DMS114 treated with DMSO at 0.1 percent for 48 hours (cell line): Measurements from ENCODE around the gene SSBP4.
"Not testable (repeated sequence)": the region's sequence is repeated elsewhere in the genome, so short reads cannot be mapped to it uniquely, and the experiment has no call there.

Source experiments
- DNase-seq: peaks from one replicate; lab custom pipeline; 2025; ENCODE audit not compliant: unreplicated experiment; lab: John Stamatoyannopoulos, UW

Gene SSBP4

DNA sequence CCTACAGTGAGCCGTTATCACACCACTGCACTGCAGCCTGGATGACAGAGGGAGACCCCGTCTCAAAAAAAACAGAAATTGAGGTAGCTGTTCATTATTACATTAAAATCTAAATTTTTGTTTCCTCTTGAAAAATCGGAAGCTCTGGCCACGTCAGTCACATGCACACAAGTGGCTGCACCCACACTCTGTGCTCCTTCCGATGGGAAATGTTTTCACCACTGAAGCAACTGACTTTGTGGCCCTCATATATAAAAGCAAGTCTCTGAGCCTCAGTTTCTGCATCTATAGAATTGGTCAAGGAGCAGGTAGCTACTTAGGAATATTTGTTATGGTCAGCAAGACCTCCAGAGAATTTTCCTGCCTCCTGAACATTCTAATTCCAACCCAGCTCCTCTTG, 26.3 kb upstream of the SSBP4 start:
- no peak for DNase-seq

DNA sequence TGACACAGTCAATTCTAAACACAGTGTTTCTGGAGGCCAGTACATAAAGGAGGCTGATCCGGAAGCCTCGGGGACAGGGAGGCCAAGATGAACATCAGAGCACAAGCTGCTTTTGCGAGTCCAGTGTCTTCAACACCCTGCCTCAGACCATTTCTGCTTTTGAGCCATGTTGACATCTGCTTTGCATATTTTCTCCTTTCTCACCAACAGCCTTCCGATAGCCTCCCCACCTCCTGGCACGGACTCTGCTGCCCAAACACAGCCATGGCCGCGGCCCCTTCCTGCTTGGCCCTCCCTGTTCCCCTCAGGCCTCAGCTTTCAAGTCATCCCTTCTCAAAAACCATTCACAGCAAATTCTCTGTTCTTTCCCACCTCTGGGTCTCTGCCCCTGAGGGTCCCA, 25.4 kb upstream of the SSBP4 start:
- DNase-seq = no peak

DNA sequence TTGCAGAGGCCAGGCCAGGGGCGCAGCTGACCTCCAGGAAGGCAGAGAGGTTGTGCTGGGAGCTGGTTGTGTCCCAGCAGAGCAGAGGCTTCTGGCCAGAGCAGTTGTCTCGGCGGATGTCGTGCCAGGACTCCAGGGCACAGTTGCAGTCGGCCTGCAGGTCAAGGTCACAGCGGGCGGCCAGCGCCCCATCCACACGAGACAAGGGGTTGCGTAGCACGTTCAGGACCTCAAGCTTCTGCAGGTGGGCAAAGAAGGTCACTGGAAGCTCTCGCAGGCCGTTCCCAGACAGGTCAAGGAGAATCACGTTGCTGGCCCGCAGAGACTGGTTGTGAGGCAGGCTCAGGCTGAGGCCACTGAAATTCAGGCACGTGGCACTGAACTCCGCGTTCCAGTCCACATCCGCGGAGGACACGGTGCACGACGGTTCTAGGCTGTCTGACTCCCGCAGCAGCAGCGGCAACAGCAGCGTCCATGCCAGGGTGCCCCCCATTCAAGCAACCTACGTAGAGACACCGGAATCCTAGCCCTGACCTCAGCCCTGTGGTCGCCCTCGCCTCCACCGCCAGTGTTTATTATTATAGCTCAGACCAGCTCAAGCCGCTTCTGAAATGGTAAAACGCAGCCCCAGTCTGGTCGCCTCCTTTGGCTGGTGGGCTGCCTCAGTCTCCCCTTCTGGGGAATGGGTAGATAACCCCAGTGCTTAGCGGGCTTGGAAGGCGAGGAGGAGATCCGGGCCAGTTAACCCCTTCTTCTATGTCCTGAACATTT, 22.5 kb upstream of the SSBP4 start:
- DNase-seq = no peak

DNA sequence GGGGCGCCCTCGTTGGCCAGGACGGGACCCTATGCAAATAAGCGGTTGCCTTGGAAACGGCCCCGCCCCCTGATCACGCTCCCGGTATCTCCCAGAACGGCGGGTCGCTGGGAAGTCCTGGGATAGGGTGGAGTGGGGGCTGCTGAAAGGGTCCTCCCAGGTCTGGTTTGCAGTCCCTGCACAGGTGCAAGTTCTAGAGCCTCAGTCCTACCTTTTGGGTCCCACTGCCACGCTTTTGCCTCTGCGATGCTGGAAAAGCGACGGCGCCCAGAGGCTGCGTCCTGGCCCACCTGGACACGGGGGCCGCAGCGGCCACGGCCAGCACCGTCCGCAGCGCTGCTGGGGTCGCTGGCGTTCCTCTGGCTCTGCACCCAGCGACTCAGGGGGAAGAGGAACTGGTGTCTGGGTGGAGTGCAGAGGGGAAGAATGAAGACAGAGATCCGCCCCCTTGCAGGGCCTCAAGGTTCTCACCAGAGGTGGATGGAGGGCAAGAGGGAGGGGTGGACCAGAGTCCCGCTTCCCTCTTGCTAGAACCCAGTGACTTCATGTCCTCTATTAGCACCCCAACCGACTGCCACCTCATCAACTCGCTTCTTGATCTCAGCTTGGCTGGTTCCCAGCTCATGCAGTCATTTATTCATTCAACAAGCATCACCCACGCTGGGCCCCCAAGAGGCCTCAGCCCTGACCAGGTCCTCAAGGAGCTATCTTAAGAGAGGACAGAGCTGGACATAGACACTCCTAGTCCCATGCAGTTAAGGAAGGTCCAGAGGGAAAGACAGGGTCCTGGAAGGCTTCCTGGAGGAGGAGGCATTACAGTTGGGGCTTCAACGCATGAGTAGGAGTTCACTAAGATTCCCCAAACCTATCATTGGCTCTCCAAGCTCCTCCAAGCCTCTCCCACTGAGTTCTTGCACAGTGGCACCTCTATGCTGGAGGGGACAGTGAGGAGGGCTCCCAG, 21.7 kb upstream of the SSBP4 start, which contains the start of gene LRRC25:
Gene LRRC25 (minus strand): TSS at position 381 of the 961 bp plus-strand sequence. CDS start 659 bp downstream, outside the sequence.
- DNase-seq = no peak

DNA sequence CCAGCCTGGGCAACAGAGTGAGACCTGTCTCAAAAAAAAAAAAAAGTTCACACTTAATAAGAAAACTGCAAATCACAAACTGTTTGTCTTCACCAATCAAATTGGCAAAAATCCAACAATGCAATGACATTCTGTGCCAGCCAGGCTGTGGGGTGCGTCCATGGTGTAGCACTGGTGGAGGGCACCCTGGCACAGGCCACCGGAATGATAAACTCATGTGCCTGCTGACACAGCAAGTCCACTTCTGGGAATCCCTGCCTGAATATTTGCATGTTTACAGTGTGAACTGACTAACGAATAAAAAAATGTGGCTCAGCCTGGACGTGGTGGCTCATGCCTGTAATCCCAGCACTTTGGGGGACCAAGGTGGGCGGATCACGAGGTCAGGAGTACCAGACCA, 20.2 kb upstream of the SSBP4 start:
- DNase-seq = no peak

DNA sequence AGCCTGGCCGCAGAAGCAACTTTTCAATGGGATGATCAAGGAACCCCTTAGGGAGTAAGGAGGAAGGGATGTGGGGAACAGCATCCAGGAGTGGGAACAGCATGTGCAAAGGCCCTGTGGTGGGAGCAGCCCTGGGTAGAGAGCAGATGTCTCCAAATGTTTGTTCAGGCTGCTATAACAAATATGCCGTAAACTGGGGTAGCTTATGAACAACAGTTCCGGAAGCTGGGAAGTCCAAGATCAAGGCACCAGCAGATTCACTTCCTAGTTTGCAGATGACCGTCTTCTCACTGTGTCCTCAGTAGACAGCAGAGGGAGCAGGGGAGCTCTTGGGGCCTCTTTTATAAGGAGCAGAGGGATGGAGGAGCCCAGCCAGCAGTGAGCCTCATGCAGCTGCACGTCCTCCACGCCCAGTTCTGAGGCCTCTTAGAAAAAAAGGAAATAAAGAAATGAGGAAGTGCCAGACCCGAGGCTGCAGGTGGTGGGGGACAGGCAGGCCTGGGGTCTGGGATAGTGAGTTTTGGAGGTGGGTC, 17.6 kb upstream of the SSBP4 start:
- DNase-seq = peak; percentile 59

DNA sequence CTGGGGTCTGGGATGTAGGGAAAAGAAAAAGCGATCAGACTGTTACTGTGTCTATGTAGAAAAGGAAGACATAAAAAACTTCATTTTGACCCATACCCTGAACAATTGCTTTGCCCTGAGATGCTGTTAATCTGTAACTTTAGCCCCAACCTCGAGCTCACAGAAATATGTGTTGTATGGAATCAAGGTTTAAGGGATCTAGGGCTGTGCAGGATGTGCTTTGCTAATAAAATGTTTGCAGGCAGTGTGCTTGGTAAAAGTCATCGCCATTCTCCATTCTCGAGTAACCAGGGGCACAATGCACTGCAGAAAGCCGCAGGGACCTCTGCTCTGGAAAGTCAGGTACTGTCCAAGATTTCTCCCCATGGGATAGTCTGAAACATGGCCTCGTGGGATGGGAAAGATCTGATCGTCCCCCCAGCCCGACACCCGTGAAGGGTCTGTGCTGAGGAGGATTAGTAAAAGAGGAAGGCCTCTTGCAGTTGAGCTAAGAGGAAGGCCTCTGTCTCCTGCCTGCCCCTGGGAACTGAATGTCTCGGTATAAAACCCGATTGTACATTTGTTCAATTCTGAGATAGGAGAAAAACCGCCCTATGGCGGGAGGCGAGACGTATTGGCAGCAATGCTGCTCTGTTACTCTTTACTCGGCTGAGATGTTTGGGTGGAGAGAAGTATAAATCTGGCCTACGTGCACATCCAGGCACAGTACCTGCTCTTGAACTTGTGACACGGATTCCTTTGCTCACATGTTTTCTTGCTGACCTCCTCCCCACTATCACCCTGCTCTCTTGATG, 16.5 kb upstream of the SSBP4 start:
- DNase-seq = not testable (repeated sequence)

DNA sequence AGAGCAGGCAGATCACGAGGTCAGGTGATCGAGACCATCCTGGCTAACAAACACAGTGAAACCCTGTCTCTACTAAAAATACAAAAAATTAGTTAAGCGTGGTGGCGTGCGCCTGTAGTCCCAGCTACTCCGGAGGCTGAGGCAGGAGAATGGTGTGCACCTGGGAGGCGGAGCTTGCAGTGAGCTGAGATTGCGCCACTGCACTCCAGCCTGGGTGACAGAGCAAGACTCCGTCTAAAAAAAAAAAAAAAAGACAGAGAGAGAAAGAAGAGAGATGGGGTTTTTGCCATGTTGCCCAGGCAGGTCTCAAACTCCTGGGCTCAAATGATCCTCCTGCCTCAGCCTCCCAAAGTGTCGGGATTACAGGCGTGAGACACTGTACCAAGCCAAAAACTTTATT, 13.4 kb upstream of the SSBP4 start:
- not testable (repeated sequence) for DNase-seq

DNA sequence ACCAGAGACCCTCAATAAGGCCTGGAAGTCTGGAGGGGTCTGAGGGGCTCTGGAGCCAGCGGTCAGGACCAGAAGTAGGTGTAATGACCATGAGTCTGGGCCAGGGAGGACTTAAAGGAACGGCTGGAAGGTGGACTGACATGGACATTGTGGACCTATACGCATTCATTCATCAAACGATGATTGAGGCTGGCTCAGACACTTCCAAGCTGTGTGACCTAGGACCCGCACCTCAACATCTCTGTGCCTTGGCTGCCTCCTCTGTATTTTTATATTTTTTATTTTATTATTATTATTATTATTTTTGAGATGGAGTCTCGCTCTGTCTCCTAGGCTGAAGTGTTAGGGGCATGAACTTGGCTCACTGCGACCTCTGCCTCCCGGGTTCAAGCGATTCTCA, 12.4 kb upstream of the SSBP4 start:
- DNase-seq = no peak

DNA sequence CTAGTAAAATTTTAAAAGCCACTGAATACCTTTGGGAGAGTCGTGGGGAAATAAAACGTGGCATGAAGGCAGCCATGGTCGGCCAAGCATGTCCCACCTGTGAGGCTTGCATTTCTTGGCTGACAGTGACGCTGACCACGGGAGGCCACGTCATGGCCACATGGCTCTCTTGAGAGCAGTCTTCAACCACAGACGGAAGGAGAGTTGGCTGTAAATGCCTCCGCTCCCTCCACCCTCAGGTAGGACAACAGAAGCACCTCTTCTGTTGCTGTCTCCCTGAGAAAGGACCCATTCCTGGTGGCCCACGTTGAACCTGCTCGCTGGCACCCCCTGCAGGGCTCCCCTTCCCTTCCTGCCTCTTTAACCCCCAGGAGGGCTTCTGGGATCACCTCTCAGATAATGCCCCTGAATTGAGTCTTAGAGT, 11.1 kb upstream of the SSBP4 start:
- DNase-seq = no peak

DNA sequence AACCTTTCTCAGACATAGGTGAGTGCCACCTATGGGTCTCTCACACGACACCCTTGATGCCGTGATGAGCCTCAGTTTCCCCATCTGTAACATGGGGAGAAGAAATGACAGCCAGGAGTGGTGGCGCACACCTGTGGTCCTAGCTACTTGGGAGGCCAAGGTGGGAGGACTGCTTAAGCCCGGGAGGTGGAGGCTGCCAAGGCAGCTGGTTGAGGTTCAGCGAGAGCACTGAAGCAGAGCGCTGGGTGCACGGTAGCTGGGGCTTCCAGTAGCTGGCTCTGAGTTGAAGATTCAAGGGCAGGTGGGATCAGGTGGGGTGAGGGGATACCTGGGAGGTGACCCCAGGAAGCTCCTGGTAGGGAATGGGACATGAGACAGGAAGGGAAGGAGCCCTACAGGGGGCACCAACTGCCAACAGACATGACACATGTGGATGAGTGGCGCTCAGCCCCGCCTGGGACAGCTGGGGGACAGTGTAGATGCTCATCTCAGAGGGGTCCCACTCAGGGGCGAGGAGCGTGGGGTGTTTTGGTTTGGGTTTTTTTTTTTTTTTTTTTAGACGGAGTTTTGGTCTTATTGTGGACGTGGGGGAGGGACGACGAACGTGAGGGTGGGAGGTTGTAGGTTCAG, 6.5 kb upstream of the SSBP4 start:
- no peak for DNase-seq

DNA sequence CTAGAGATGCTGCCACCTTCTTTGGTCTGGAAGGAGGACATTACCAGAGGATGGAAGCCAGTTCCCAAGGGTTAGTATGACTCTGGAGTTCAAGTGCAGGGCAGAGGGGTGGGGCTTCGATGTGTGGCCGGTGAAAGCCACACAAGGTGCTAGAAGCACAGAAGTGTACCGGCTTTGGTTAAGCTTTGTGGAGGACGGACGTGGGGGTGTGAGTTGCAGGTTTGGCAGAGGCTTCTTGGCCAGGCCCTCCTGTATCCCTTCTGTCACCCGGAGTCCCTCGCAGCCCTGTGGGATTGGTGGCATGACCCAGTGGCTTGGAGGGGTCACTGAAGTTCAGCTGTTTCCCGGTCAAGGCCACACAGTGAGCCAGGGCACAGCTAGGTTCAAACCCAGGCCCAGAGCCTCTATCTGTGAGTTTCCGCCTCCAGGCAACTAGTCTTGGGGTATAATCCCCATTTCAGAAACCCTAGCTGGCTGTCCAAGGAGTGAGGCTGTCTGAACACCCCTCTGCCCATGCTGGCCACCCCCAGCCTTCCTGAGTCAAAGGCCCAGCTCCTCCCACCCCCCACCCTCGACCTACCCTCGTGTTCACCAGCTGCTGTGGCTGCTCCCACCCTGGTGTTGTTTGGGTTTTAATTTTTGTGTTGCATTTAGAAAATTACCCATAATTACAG, 4.6 kb upstream of the SSBP4 start:
- DNase-seq = no peak

DNA sequence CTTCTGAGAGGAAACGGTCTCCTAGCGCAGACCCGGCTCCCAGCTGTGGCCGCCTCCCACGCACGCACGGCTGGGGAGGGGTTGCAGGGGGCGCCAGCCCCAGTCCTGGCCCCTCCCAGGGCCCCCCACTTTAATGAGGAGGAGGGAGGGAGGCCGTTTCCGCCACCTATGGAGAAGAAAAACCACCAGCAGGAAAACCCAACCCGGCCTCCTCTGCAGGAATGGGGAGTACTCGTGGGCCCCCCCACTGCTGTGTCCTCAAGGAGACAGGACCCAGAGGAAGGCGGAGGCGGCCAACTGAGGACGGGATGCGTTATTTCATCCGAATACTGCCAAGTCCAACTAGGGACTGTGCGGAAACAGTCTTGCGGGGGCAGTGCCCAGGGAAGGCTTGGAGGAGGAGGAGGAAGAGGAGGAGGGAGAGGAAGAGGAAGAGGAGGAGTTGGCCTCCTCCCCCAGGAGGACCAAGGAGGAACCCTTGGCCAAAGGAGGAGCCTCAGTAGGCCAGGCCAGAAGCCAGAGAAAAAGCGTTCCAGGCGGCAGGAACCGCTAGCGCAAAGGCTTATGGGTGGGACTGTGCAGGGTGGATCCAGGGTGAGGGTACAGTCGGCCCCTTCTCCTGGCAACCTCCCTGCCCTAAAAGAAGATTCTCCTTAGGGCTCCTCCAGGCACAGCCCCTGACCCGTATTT, 3.9 kb upstream of the SSBP4 start:
- DNase-seq = no peak

DNA sequence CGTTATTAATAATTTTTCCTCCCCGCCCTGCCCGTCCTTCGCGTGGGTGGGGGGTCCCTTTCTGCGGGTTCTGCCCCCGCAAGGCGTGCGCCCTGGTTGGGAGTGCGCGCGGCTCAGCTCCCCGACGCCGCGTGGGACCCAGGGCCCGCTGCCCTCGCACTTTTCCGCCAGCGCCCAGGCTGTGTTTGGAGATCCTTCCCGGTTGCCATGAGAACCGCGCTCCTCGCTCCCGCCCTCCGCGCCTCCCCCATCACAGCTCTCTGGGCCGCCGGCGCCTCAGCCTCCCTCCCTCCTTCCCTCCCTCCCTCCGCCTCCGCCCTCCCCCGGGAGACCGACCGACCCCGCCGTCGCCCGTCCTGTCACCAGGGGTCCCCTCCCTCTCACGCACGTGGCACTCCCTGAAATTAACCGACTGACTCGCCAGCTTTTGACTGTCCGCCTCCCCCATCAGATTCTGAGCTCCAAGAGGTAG, 2.4 kb upstream of the SSBP4 start:
- DNase-seq = peak; percentile 59

DNA sequence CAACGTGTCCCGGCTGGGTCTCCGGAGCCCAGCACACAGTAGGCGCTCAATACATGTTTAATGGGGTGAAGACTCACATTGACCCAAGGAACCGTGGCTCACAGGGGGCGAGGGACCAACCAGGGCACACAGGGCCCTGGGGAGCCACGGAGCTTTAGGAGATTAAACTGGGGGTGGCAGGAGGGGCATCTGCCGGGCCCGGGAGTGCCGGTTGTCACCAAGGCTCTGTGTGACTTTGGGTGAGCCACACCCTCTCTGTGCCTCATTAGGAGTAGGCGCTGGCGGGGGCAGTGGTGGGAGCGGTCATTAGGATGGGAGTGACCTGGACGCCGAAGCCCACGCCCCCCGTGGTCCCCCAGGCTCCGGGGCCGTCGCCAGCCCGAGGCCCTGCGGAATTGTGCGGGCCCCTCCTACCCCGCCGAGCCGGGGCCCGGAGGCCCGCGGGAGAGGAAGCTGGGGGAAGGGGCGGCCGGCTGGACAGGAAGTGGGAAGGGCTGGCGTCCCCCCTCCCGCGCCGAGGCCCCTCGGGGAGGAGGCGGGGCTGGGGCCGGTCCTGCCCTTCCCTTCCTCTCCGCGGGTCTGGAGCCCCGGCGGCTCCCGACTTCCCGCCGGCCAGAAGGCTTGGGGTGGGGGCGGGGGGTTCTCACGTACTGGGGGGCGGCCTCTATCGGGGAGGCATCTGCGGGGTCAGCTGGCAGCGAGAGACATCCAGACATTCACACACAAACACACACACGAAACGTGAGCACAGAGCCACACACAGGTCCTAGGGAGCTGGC, 1.8 kb upstream of the SSBP4 start:
- peak; percentile 55 for DNase-seq

DNA sequence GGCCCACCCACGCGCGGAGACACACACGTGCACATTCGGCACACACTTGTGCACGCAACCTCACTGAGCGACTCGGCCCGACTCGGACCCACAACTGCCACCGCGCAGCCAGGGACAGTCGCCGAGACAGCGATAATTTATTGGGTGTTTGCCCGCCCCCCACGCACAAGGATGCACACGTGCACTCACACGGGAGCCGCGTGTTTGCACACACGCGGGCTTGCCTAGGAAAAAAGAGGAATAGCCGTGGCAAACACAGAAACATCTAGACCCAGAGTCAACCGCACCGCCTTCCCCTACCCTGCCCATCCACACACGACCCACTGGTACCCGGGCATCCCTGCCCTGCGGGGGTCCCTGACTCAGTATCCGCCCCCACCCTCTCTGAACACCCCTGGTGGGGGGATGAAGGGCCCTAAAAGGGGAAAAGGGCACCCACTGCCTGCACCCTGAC, 1.1 kb upstream of the SSBP4 start:
- no peak for DNase-seq

DNA sequence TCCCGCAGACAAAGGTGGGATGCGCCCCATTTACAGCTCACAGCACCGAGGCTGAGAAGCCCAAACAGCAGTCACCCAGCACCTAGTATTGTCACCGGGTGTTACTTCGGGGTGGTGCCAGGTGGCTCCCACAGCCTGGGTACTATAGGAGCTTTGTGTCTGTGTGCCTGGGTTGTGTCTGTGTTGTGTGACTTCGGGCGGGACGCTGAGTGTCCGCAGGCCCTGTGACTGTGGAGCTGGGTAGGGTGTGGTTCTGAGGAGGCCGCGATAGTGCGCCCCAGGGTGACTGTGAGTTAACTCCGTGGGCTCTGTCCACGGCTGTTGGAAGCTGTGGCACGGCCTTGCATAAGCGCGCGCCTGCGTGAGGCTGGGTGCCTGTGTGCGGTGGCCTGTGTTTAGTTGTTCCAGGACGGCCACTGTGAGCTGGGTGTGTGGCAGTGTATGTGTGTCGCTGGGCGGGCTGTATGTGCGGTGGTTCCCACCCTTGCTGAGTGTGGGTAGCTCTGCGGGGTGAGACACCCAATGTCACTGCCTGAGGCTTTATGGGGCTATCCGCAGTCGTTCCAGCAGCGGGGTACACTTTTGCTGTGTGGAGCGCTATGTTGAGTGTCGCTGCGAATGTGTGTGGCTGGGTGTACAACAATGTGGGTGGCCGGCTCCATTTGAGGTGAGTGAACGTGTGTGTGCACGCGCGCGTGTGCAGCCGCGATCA, 559 bp upstream of the SSBP4 start:
- no peak for DNase-seq
